Hypothalamus (tissue), 51 donors: Measurements from ENCODE around the gene EML6.

Experiments used
- DNase-seq, 51 donors: peaks; one replicate each; lab custom pipeline; 2025; lab: John Stamatoyannopoulos, UW

EML6 gene

GRCh38 chr2:54957321-54957999, 234.0 kb downstream of the EML6 start:
- no peak for DNase-seq

GRCh38 chr2:54958717-54959371, 235.4 kb downstream of the EML6 start:
- peak in 1 of 51 donors; percentile 14 for DNase-seq

- no peak for DNase-seq
Observed at GRCh38 chr2:54960164-54960563, 236.7 kb downstream of the EML6 start.

- no peak for DNase-seq
Observed at GRCh38 chr2:54962511-54962910, 239.0 kb downstream of the EML6 start.

- DNase-seq = no peak
Observed at GRCh38 chr2:54962935-54963440, 239.5 kb downstream of the EML6 start.

GRCh38 chr2:54963476-54963875, 240.0 kb downstream of the EML6 start:
- no peak for DNase-seq

GRCh38 chr2:54964271-54964670, 240.8 kb downstream of the EML6 start:
- no peak for DNase-seq

- DNase-seq = no peak
Observed at GRCh38 chr2:54964816-54965215, 241.4 kb downstream of the EML6 start.

- DNase-seq = no peak
Observed at GRCh38 chr2:54965425-54965824, 242.0 kb downstream of the EML6 start.

GRCh38 chr2:54966165-54966832, 242.8 kb downstream of the EML6 start:
- DNase-seq = no peak

- DNase-seq = no peak
Observed at GRCh38 chr2:54966837-54967236, 243.4 kb downstream of the EML6 start.

GRCh38 chr2:54967269-54967668, 243.8 kb downstream of the EML6 start:
- DNase-seq = peak in 3 of 51 donors; percentile 13 to 47 (median 26)

GRCh38 chr2:54967759-54968365, 244.4 kb downstream of the EML6 start:
- DNase-seq = peak in 1 of 51 donors; percentile 33

GRCh38 chr2:54968561-54969218, 245.2 kb downstream of the EML6 start:
- DNase-seq = no peak

GRCh38 chr2:54969295-54969939, 246.0 kb downstream of the EML6 start:
- no peak for DNase-seq

GRCh38 chr2:54969940-54970338, 246.5 kb downstream of the EML6 start:
- no peak for DNase-seq

GRCh38 chr2:54975175-54975574, 251.7 kb downstream of the EML6 start:
- no peak for DNase-seq

- DNase-seq = no peak
Observed at GRCh38 chr2:54975598-54976492, 252.4 kb downstream of the EML6 start.

- DNase-seq = no peak
Observed at GRCh38 chr2:54977149-54977548, 253.7 kb downstream of the EML6 start.
